Activated T-helper 2 cell treated with anti-CD3 and anti-CD28 coated beads, Interferon-gamma antibody, Interleukin-2, Interleukin-4, amounts not matched to agents 10 μg/mL and 5 μg/mL and 100 μg/mL, durations not matched to agents 14 hours and 24 hours and 36 hours (primary cell): ENCODE results near the gene MED4. TPM values are rescaled to one million over a fixed set of nuclear protein-coding genes. Genes with fewer than 3 reads are reported as not detected.

Experiments used
- DNase-seq: peaks from one replicate; pipeline ENCODE4 v3.0.0; 2021; ENCODE audit warnings: low spot score
- H3K27ac Mint-ChIP-seq: one replicate; pipeline ENCODE4 v1.8.0; 2021; ENCODE audit warnings: mixed read lengths
- H3K27me3 Mint-ChIP-seq: one replicate; pipeline ENCODE4 v1.8.0; 2021; ENCODE audit warnings: low read depth, mixed read lengths
- H3K36me3 Mint-ChIP-seq: one replicate; pipeline ENCODE4 v1.8.0; 2021; ENCODE audit warnings: low read depth, mixed read lengths
- H3K4me1 Mint-ChIP-seq: one replicate; pipeline ENCODE4 v1.8.0; 2021; ENCODE audit warnings: low read depth, mixed read lengths
- H3K4me3 Mint-ChIP-seq: one replicate; pipeline ENCODE4 v1.8.0; 2021; ENCODE audit warnings: low read depth, mild to moderate bottlenecking, moderate library complexity, mixed read lengths
- H3K9me3 Mint-ChIP-seq: one replicate; pipeline ENCODE4 v1.8.0; 2021; ENCODE audit warnings: mixed read lengths
- intact Hi-C: fragments of 100-400 bp; cut with micrococcal nuclease; formaldehyde crosslinking; loops from one replicate; pipeline ENCODE4 v1.15.1; 2023
- total RNA-seq: library from RNA; stranded (reverse); gene quantifications from 2 replicates; pipeline ENCODE4 v1.2.3, GENCODE V29; 2022

The MED4 gene
- total RNA-seq, 1 donor from 2014 or later, result 56.1 TPM

GRCh38 chr13:48043789-48044503 lies 51.0 kb downstream of the MED4 start:
- Mint-ChIP-seq H3K9me3 (no peaks in the 10 kb centered on the region), H3K27me3 (no peaks in the 10 kb centered on the region), H3K4me3 (peak overlapping the region; percentile 57), H3K36me3 (peaks cover 58% of the 10 kb centered on the region), H3K27ac (peak overlapping the region; percentile 87), H3K4me1 (peaks cover 36% of the 10 kb centered on the region)
- no peak for DNase-seq
- intact Hi-C loops, result loop anchor here (5.0 kb wide), 1 partner anchor 188 kb away; the partner anchor contains the start of gene ITM2B

GRCh38 chr13:48042894-48043293 lies 52.0 kb downstream of the MED4 start:
- DNase-seq, result no peak
- H3K9me3 Mint-ChIP-seq, result no peaks in the 10 kb centered on the region
- H3K36me3 Mint-ChIP-seq, result peaks cover 51% of the 10 kb centered on the region
- H3K27ac Mint-ChIP-seq, result peak overlapping the region; percentile 47
- peaks cover 41% of the 10 kb centered on the region for H3K4me1 Mint-ChIP-seq
- no peaks in the 10 kb centered on the region for H3K27me3 Mint-ChIP-seq
- intact Hi-C loops, result loop anchor here (5.0 kb wide), 1 partner anchor 189 kb away; the partner anchor contains the start of gene ITM2B
- H3K4me3 Mint-ChIP-seq, result peak overlapping the region; percentile 11

- Mint-ChIP-seq H3K9me3 (no peaks in the 10 kb centered on the region), H3K4me1 (peaks cover 51% of the 10 kb centered on the region), H3K4me3 (no peak overlapping the region), H3K36me3 (peaks cover 43% of the 10 kb centered on the region), H3K27me3 (no peaks in the 10 kb centered on the region), H3K27ac (no peak overlapping the region)
- no peak for DNase-seq
- intact Hi-C loops, result loop anchor here (5.0 kb wide), 1 partner anchor 191 kb away; the partner anchor contains the start of gene ITM2B
Measured at GRCh38 chr13:48040896-48041295, 54.0 kb downstream of the MED4 start.

- Mint-ChIP-seq H3K27me3 (no peaks in the 10 kb centered on the region), H3K4me3 (no peak overlapping the region), H3K9me3 (no peaks in the 10 kb centered on the region), H3K36me3 (peaks cover 44% of the 10 kb centered on the region), H3K27ac (no peak overlapping the region), H3K4me1 (peaks cover 51% of the 10 kb centered on the region)
- intact Hi-C loops, result loop anchor here (5.0 kb wide), 1 partner anchor 192 kb away; the partner anchor contains the start of gene ITM2B
- DNase-seq, result no peak
Measured at GRCh38 chr13:48040049-48040448, 54.9 kb downstream of the MED4 start.

GRCh38 chr13:48038761-48039160 lies 56.1 kb downstream of the MED4 start:
- Mint-ChIP-seq H3K4me1 (peaks cover 49% of the 10 kb centered on the region), H3K36me3 (peaks cover 53% of the 10 kb centered on the region), H3K27me3 (no peaks in the 10 kb centered on the region), H3K27ac (peak overlapping the region; percentile 99), H3K4me3 (peak overlapping the region; percentile 98), H3K9me3 (peaks cover 5% of the 10 kb centered on the region)
- intact Hi-C loops, result loop anchor here (5.0 kb wide), 2 partner anchors 544 to 729 kb away; no protein-coding TSS in a partner anchor
- DNase-seq, result no peak

GRCh38 chr13:48037346-48038173 lies 57.3 kb downstream of the MED4 start, which contains the start of gene NUDT15:
TSS of gene NUDT15 (plus strand) at chr13:48037726. CDS start at chr13:48037747, 21 bp downstream.
- Mint-ChIP-seq H3K36me3 (peaks cover 55% of the 10 kb centered on the region), H3K27ac (peak within 1 kb of the TSS; percentile 99), H3K9me3 (peaks cover 5% of the 10 kb centered on the region), H3K4me3 (peak within 1 kb of the TSS; percentile 98), H3K27me3 (no peaks in the 10 kb centered on the region), H3K4me1 (peaks cover 40% of the 10 kb centered on the region)
- peak; percentile 96 for DNase-seq
- intact Hi-C loops, result loop anchor here (1.0 to 5.0 kb wide), 5 partner anchors 36 to 730 kb away; partner anchors contain the start of genes MED4, RB1 and SUCLA2

- Mint-ChIP-seq H3K36me3 (peaks cover 54% of the 10 kb centered on the region), H3K9me3 (peaks cover 27% of the 10 kb centered on the region), H3K27me3 (no peaks in the 10 kb centered on the region), H3K27ac (peak overlapping the region; percentile 2), H3K4me1 (peaks cover 4% of the 10 kb centered on the region), H3K4me3 (no peak overlapping the region)
- no peak for DNase-seq
- intact Hi-C loops, result no loop called here
Measured at GRCh38 chr13:48029859-48030258, 65.0 kb downstream of the MED4 start.

GRCh38 chr13:48028066-48028465 lies 66.8 kb downstream of the MED4 start:
- intact Hi-C loops, result no loop called here
- peaks cover 39% of the 10 kb centered on the region for H3K36me3 Mint-ChIP-seq
- DNase-seq, result no peak
- no peaks in the 10 kb centered on the region for H3K4me1 Mint-ChIP-seq
- peaks cover 21% of the 10 kb centered on the region for H3K9me3 Mint-ChIP-seq
- no peaks in the 10 kb centered on the region for H3K27me3 Mint-ChIP-seq
- H3K4me3 Mint-ChIP-seq, result no peak overlapping the region
- no peak overlapping the region for H3K27ac Mint-ChIP-seq

Other genes starting within 250 kb of the MED4 start
- gene SUCLA2, start 93.8 kb downstream of the MED4 start, total RNA-seq, result 42.0 and 43.7 TPM in 2 replicates
- 12.2 and 15.9 TPM in 2 replicates for gene NUDT15, start 57.4 kb downstream of the MED4 start, total RNA-seq
- gene ITM2B, start 138.1 kb upstream of the MED4 start, total RNA-seq, result 48.7 and 54.4 TPM in 2 replicates
- gene RB1, start 208.6 kb upstream of the MED4 start, total RNA-seq, result 27.1 and 28.0 TPM in 2 replicates